HG03469 (cell line): Measurements from ENCODE around the gene LRRC49.
"Not testable (repeated sequence)": the region's sequence is repeated elsewhere in the genome, so short reads cannot be mapped to it uniquely, and the experiment has no call there.

Source experiments
- ATAC-seq: cut with Tn5 transposase; IDR thresholded peaks from one replicate; pipeline ENCODE4 v1.9.1; 2021; ENCODE audit warnings: mild to moderate bottlenecking, moderate library complexity, moderate number of reproducible peaks; ENCODE audit not compliant: unreplicated experiment

The LRRC49 gene

DNA sequence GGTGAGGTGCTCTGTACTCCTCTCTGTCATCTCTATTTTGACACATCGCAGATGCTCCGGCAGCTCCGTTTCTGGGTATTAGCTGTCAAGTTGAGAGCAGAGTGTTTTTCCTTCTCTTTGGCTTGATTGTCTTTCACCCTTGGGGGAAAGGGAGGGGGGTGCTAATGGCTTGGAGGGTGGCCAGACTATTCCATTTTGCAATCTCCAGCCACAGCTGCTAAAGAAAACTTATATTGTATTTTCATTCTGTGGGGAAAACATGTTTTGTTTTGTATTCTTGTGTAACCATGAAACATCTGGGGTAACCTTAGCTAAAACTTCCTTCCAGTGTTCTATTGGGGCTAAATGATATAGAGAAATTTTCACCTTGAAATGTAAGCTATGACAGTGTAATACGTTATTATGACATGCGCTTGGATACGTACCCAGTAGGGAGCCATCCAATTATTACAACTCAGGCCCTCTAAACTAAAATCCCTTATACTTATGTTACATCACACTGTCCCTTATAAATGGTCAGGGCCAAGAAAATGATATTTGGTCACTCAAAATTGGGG lies 24.6 kb upstream of the LRRC49 start:
- no peak for ATAC-seq

DNA sequence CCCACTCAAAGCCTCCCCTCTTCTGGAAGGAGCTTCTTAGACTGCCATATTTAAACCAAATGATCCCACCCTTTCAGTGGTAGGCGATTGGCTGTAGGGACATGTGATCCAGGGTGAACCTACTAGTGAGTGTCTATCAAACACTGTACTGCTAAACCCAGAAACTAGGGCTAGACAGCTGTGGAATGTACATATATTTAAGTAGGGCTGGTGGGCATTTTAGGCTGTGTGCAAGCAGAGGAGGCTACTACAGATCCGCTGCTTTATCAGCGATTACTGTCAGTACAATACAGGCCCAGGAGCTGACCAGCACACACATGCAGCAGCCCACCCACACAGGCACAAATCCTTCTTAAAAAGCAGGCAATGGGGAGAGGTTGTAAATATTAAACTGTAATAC lies 23.3 kb upstream of the LRRC49 start:
- no peak for ATAC-seq

DNA sequence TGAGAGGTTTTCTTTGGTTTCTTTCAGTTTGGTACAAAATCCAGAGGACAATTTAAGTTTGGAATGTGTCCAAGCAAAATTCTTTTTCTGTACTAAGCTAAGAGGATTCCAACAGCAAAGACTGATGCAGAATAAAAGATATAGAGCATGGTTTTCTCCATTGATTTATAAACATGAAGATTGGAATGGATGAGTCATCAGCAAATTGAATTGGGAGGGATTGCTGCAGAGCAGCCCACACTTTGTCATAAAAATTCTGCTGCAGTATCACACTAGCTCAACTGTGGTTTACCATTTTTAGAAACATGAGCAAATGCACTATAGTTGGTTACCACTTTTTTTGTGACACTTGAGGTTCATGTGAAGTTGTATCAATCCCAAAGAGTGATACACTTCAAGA lies 22.6 kb upstream of the LRRC49 start:
- ATAC-seq: no peak

DNA sequence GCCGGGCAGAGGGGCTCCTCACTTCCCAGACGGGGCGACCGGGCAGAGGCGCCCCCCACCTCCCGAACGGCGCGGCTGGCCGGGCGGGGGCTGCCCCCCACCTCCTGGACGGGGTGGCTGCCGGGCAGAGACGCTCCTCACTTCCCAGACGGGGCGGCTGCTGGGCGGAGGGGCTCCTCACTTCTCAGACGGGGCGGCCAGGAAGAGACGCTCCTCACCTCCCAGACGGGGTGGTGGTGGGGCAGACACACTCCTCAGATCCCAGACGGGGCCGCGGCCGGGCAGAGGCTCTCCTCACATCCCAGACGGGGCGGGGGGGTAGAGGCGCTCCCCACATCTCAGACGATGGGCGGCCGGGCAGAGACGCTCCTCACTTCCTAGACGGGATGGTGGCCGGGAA lies 21.1 kb upstream of the LRRC49 start:
- ATAC-seq: not testable (repeated sequence)

DNA sequence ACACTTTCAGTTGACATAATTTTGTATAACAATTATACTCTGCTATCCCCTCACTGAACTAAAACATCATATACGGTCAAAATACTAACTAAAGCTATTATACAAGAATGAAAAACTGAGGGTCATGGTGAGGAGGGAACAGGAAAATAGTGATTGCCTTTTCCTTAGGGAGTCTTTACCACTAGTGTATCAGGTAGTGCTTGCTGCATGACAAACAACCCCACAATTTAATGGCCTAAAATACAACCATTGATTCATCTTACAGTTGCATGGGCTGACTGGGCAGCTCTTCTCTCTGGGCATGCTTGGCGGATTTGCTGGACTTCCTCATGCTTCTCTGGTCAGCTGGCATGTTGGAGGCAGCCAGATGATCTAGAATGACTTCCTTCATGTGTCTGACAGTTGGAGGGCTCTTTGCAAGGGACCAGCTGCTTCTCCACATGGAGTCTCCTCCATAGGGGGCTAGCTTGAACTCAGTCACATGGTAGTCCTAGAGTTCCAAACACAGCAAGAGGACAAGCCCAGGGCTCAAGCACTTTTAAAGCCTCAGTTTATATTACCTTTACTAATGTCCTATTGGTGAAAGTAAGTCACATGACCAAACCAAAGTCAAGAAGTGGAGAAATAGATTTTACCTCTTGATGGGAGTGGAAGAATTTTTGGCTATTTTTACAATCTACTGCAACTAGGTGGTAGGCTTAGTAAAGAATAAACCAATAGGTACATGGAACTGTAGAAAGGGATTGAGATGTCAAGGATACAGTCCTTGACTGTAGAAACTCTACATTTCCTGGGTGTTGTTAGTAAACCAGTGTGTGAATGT lies 19.2 kb upstream of the LRRC49 start:
- no peak for ATAC-seq

DNA sequence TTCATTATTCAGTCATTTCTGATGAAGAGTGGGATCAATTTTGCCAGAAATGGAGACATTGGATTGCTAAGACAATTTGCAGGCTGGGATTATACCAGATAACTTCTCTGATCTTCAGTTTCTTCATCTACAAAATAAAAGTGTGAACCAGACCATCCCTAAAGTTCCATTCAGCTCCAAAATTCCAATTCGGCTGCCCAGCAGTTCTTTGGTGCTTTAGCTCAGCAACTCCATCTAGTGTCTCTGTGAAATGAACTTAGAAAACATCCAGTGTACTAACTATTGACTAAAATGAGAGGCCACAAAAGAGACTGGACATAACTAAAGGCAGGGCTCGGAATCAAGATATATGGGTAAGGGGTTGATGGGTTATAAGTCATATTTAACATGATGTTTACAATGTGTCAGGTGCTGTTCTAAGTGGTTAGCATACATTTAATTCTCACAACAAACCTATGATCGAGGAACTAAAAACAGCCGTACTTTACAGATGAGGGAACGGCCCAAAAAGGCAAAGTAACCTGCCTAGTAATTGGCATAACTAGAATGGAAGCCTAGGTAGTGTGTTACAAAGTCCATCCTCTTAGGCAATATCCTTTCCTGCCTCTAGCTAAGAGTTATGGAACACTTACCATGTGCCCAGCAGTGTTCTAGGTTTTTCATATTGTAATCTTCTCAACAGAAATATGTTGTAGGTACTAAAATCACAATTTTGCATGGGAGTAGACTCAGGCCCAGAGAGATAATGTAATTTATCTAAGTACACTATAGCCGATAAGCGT lies 17.4 kb upstream of the LRRC49 start:
- ATAC-seq: no peak

DNA sequence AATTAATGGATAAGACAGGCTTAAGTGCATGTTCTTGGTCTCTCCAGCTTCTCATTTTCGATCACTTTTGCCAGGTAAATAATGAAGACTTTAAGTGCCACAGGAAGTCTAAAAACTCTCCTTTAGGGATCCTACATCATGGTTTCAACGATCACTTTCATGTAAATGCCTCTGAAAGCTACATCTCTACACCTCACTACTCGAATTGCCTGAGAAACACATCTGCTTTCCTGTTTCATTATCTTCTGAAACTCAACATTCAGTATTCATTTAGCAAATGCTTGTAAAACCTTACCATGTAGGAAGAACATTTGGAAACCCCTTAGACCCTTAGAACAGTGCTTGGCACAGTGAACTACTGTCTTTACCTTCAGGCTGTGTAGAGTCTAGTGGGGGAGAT lies 16.6 kb upstream of the LRRC49 start:
- ATAC-seq: no peak

DNA sequence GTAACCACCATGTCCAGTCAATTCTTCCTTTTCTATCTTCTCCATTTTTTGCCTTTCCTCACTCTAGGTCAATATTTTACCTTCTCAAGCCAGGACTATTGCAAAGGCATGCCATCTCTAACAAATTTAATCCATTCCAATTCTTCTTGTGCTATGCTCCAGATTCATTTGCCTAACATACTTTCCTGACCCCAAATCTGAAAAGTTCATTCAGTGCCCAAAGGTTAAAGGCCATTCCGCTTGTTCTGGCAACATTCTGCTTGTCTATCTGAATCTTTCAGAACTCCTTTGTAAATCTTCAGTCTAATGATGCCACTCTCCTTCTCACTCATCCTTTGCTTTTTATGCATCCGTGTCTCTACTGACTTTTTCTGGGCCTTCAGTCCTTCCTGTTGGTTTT lies 15.9 kb upstream of the LRRC49 start:
- no peak for ATAC-seq

DNA sequence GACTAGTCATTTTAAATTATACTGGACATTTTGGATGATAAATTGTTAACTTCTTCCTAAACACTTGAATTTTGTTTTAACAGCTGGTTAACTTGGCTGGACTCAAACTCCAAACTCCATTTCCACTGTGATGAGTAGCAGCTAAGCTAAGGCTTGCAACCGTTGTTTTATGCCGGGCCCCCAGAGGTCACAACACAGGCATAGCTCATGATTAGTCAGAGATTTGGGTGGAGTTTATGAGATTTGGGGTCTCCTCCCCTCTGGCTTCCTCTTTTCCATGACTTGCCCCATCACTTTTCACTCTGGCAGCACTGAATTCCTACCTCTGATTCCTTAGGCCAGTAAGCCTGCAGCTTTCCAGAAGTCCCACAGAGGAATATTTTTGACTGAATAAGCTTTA lies 13.2 kb upstream of the LRRC49 start:
- ATAC-seq: no peak

DNA sequence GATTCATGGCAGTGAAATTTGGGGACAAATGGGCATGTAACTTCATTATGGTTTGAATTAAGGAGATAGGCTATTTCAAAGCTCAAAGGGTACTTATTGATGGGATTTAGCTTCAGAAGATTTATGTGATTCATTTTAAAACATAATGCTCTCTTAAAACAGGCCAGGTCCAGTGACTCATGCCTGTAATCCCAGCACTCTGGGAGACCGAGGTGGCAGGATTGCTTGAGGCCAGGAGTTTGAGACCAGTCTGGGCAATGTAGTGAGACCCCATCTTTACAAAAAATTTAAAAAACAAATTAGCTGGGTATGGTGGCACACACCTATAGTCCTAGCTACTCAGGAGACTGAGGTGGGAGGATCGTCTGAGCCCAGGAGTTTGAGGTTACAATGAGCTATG lies 11.8 kb upstream of the LRRC49 start:
- ATAC-seq: no peak

DNA sequence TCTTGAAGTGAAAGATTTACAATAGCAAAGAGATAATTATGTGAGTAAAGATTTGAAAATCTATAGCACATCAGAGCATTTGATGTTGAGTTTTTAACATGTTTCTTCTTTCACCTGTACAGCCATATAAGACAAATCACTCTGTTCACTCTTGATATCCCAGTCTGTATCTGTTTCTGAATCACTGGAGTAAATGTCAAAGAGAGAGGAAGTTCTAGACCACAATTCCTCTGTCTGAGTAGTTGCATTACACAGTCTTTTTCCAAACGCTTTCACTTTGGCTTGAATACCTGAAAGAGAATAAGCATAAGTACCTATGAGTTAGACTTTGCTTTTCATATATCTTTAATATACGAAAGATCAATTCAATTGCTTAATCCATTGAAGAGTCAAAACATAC lies 10.3 kb upstream of the LRRC49 start:
- ATAC-seq: no peak

DNA sequence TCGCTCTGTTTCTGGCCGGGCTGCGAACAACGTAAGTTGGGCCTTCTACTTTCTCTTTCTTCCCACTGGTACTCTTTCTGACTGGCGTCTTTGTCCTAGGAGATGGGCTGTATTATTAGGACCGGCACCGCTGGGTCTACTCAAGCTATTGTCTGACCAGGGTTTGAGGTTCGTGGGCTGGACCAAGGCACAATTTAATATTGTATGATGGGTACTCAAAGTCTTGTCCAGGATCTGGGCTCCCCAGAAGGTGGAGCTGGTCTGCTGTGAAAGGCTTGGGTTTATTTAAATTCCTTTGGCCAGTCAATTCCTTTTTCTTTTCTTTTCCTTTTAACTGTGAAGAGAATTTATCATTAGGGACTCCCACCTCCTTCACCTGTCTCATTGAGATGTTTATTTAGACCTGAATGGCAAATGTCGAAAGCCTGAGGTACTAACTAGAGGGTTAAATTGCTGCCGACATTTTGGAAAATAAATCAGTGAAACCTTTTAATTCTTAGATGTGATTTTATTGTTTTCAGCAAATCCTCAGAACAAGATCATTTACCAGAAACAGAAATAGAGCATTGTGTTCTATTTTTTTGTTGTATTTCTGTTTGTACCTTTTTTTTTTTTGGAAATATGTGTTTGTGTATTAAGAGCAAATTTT lies 410 bp downstream of the LRRC49 start:
- ATAC-seq: no peak

DNA sequence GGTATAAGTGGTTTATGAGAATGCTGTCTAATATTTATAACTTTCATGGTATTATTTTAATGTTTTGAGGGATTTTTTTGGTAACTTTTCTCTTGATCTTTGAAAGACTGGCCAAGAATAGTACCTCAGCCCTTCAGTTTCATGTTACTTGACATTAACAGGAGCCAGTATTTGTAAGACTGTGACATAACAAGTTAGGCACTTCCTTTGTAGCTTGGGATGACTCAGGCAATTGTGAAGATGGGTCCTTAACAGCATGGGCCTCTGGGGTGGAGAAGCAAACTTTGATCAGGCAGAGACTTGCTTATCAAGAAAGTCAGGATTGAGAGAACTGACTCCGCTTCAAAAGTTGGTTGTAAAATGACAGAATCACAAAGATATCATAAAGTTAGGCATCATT lies 9.5 kb downstream of the LRRC49 start:
- ATAC-seq: no peak

DNA sequence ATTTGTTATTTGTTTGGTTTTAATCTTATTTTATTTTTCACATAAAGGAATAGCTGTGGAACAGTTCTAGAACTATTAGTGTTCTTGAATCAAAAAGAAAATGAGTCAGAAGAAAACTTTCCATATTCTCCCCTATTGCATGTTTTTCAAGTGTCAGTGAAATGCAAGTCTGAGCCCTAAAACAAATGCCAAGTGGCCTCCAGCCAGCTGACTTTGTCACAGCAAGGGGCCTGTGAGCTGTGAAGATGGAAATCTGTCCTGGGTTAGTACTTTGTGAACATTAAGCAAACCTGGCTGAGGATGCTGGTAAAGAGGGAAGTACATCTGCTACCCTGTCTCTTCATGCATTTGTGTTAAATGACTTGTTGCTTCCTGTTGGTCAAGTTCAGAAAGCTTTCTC lies 14.2 kb downstream of the LRRC49 start:
- no peak for ATAC-seq

DNA sequence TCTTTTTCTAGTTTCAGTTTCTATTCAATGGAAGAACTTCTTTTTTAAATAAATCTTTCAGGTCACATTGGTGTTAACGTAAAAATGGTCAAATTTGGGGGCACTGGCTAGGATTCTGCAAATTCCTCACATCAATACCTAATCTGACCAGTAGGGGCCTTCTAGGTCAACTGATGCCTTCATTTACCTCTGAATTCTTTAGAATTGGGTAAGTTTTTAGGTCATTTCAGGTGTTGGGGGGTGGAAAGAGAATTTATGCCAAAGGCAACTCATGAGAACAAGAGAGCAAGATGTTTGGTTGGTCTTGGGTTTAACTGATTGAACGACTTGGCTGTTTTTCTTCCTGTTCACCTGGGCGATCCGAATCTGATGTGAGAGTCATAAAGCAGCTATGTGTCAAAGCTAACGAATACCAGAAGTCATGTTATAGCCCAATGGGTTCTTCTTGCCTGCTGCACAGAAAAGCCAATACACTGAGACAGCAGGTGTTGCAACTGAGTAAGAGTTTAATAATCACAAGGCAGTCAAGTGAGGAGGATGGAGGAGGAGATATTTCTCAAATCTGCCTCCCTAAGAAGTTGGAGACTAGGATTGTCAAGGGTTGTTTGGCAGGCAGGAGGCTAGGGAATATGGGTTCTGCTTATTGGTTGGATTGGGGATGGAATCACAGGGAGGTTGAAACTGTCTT lies 15.3 kb downstream of the LRRC49 start:
- no peak for ATAC-seq

DNA sequence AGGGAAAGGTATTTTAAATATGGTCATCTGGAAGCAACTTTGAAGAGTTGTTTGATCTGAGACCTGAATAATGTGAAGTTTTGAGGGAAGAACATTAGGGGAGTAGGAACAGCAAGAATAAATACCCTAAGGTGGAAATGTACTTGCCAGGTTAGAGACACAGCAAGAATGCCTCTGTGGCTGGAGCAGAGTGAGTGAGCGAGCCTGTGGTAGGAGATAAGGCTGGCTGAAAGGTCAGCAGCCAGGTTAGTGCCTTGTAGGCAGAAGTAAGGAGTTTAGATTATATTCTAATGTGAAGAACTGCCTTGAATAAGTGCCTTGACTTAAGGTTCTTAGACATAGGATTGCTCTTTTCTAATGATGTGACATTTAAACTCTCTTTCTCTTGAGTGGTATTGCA lies 18.3 kb downstream of the LRRC49 start:
- no peak for ATAC-seq

DNA sequence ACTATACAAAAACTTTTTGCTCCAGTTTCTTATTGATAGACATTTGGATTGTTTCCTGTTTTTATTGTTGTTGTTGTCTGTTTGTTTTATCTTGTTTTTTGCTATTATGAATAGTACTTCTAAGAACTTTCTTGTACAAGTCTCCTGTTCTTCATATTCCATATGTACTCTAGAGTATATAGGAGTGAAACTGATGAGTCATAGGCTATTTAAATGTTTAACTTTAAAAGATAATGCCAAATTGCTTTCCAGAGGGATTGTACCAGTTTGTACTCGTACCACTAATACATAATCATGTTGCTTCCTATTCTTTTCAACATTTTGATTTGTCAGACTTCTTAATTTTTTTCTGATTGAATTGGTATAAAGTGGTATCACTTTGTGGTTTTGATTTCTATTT lies 19.6 kb downstream of the LRRC49 start:
- ATAC-seq: no peak

DNA sequence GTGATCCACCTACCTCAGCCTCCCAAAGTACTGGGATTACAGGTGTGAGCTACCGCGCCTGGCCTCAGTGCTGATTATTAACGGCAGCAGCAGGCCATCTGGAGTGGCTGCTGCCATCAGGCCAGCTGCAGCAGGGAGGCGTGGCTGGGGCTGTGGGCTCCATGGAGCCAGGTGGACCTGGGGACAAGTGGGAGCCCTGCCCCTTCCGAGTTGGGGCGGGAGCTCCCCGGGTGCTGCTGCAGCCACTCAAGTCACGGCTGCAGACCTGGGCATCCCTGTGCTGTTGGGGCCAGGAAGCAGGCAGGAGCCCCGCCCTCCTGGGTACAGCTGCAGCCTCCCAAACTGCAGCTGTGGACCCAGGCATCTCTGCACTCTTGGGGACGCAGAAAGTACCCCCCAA lies 23.9 kb downstream of the LRRC49 start:
- no peak for ATAC-seq

DNA sequence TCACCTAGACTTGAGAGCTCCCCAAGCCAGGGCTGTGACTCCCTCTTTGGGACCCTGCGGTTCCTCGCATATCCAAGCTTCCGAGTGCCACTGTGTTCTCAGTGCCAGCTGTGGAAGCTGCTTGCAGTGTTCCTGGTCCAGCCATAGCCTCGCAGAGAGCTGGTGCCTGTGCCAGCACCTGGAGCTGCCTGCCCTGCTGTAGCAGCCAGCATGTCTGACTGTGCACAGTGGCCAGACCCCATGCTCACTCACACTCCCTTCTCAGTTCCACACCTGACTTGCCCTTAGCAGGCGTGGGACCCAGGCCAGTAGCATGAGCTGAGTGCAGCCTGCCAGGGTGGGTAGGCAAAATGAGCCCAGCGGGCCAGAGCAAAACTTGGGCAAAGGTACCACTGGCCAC lies 25.3 kb downstream of the LRRC49 start:
- ATAC-seq: no peak

DNA sequence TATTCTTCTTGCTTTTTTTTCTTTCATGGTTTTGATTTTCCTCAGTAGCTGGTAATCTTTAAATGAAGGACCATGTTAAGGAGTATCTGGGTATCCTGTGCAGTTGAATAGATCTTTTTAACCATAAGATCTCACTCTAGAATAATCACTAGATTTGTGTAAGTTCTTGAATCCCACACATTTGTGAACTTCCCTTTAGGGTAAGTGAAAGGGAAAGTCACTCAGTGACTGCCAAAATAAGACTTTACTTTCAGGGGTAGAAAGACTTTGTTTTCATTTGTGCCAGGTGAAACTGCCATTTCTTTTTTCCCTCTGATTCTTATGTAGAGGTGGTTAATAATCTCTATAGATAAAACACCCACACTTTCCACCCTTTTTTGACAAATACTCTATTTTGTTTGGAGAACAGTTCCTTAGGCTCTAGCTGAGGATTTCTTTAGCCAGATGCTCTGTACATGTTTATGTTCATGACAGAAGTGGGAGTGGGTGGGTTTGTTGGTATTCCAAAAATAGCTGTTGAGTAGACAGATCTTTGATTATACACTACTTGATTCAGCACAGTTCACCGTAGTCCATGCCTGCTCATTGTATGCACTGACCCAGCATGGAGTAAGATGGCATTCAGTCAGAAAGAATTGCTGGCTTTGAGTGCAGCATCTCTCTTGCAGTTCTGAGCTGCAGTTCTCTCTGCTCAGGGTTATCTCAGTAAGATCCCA lies 28.5 kb downstream of the LRRC49 start:
- ATAC-seq: no peak
